ENCODE results near the gene DDX49. TPM values are rescaled to one million over a fixed set of nuclear protein-coding genes. Genes with fewer than 3 reads are reported as not detected.

The DDX49 gene, protein sequence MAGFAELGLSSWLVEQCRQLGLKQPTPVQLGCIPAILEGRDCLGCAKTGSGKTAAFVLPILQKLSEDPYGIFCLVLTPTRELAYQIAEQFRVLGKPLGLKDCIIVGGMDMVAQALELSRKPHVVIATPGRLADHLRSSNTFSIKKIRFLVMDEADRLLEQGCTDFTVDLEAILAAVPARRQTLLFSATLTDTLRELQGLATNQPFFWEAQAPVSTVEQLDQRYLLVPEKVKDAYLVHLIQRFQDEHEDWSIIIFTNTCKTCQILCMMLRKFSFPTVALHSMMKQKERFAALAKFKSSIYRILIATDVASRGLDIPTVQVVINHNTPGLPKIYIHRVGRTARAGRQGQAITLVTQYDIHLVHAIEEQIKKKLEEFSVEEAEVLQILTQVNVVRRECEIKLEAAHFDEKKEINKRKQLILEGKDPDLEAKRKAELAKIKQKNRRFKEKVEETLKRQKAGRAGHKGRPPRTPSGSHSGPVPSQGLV
- polyA plus RNA-seq (ENCODE audit: insufficient read length in 12 of 12): 10 to 100 TPM in 11 of 12 donors, not detected in 1; 29.4 to 45.6 (median 34.8) TPM
- long read RNA-seq, donor 1, transcript DDX49-201 (13 exons, 1,830 nt): major isoform, 7 of 15 reads
- long read RNA-seq, donor 1, partial matches to known transcripts: 6 of 15 reads
- long read RNA-seq, donor 1, other reads (novel, unspliced or antisense): 0 of 15 reads
- long read RNA-seq, donor 2, transcript DDX49-201 (13 exons, 1,830 nt): major isoform, 7 of 10 reads
- long read RNA-seq, donor 2, partial matches to known transcripts: 0 of 10 reads
- long read RNA-seq, donor 2, other reads (novel, unspliced or antisense): 0 of 10 reads
- long read RNA-seq, donor 3, partial matches to known transcripts: 0 of 2 reads
- long read RNA-seq, donor 3, other reads (novel, unspliced or antisense): 0 of 2 reads
- long read RNA-seq, donor 4, partial matches to known transcripts: 0 of 2 reads
- long read RNA-seq, donor 4, other reads (novel, unspliced or antisense): 0 of 2 reads
- long read RNA-seq, donor 5, transcript DDX49-201 (13 exons, 1,830 nt): major isoform, 8 of 11 reads
- long read RNA-seq, donor 5, partial matches to known transcripts: 0 of 11 reads
- long read RNA-seq, donor 5, other reads (novel, unspliced or antisense): 0 of 11 reads
- long read RNA-seq, donor 6, transcript DDX49-201 (13 exons, 1,830 nt): major isoform, 9 of 16 reads
- long read RNA-seq, donor 6, partial matches to known transcripts: 6 of 16 reads
- long read RNA-seq, donor 6, other reads (novel, unspliced or antisense): 0 of 16 reads
- long read RNA-seq, donor 7, partial matches to known transcripts: 0 of 4 reads
- long read RNA-seq, donor 7, other reads (novel, unspliced or antisense): 0 of 4 reads
- long read RNA-seq, donor 8, partial matches to known transcripts: 0 of 5 reads
- long read RNA-seq, donor 8, other reads (novel, unspliced or antisense): 0 of 5 reads
- long read RNA-seq, donor 9, transcript DDX49-201 (13 exons, 1,830 nt): major isoform, 6 of 7 reads
- long read RNA-seq, donor 9, partial matches to known transcripts: 0 of 7 reads
- long read RNA-seq, donor 9, other reads (novel, unspliced or antisense): 0 of 7 reads
- long read RNA-seq, donor 10, transcript DDX49-201 (13 exons, 1,830 nt): major isoform, 8 of 9 reads
- long read RNA-seq, donor 10, partial matches to known transcripts: 0 of 9 reads
- long read RNA-seq, donor 10, other reads (novel, unspliced or antisense): 0 of 9 reads
- long read RNA-seq, donor 11, transcript DDX49-201 (13 exons, 1,830 nt): major isoform, 6 of 8 reads
- long read RNA-seq, donor 11, partial matches to known transcripts: 0 of 8 reads
- long read RNA-seq, donor 11, other reads (novel, unspliced or antisense): 0 of 8 reads

GRCh38 chr19:18919086-18919899, at the start of gene DDX49, which contains the start of gene COPE:
DDX49 (plus strand) TSS chr19:18919715; CDS start chr19:18919742, 27 bp downstream.
COPE (minus strand) TSS chr19:18919387; CDS start chr19:18919348, 39 bp downstream.
- DNase-seq: peak; percentile 100

- DNase-seq: no peak
Observed at GRCh38 chr19:18869781-18870530, 49.6 kb upstream of the DDX49 start.

DNA sequence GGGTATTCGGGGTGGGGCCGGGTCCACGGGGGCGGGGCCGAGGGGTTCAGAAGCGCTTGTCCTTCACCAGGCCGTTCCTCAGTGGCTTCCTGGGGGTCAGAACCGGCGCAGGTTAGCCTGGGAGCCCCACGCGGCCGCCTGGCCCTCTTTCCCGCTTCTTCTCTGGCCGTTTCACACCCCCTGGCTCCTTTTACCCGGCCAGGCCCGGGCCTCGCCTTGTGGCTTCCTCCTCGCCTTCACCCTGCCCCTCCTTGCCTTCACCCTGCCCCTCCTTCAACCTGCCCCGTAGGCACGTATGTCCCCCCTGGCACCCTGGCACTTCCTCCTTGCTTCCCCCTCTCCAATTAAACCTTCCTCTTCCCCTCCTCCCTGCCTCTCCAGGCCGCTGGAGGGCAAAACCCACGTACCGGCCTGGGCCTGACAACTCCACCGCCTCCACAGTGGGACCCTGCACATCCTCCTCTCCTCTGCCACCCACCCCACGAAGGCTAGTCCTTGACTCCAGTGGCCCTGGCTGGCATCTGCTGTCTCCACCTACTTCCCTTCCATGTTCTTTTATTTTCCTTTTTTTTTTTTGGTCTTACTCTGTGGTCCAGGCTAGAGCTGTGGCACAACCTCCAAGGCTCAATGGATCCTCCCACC, 48.9 kb upstream of the DDX49 start:
- DNase-seq: no peak

DNA sequence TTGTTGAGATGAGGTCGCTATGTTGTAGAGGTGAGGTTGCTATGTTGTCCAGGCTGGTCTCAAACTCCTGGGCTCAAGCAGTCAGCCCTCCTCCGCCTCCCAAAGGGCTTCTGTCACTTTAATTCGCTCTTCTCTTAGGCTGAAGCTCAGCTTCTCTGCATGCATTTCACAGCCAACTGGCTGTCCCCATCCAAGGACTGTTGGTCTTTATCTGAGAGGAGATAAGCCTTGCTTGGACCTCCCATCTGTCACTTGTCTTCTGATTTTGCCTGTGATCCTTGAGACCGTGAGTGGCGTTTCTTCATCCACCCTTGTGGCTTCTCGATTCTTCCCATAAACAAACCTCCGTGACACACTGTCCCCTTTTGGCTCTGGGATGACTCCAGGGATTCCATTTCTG, 48.0 kb upstream of the DDX49 start:
- DNase-seq: no peak

DNA sequence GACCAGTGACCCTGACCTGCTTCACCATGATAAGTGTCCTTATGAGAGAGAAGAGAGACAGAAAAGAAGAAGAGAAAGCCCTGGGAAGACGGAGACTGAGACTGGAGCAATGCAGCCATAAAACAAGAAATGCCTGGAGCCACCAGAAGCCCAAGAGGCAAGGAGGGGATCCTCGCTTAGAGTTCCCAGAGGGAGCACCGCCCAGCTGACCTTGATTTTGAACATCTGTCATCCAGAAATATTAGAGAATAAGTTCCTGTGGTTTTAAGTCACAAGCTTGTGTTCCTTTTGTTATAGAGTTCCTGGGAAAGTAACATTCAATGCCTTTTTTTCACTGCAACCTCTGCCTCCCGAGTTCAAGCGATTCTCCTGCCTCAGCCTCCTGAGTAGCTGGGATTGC, 43.8 kb upstream of the DDX49 start:
- DNase-seq: no peak

- DNase-seq: no peak
Observed at GRCh38 chr19:18876865-18877264, 42.6 kb upstream of the DDX49 start.

- no peak for DNase-seq
Observed at GRCh38 chr19:18878058-18878797, 41.3 kb upstream of the DDX49 start.

- no peak for DNase-seq
Observed at GRCh38 chr19:18878858-18879578, 40.5 kb upstream of the DDX49 start.

- DNase-seq: no peak
Observed at GRCh38 chr19:18879579-18880373, 39.7 kb upstream of the DDX49 start.

- no peak for DNase-seq
Observed at GRCh38 chr19:18881491-18881890, 38.0 kb upstream of the DDX49 start.

GRCh38 chr19:18883526-18884304, 35.8 kb upstream of the DDX49 start:
- DNase-seq: no peak

DNA sequence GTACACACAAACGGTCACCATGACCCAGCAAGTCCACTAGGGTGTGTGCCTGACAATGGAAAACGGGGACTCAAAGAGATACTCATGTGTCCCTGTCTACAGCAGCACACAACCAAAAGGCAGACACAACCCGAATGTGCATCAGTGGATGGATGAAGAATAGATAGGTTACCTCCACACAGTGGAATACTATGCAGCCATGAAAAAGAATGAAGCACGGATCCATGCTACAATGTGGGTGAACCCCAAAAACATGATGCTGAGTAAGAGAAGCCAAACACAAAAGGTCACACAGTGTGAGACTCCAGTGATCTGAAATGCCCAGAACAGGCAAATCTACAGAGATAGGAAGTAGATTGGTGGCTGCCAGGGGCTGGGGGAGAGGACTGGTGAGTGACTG, 32.5 kb upstream of the DDX49 start:
- DNase-seq: no peak

GRCh38 chr19:18889949-18890745, 29.4 kb upstream of the DDX49 start:
- DNase-seq: no peak

DNA sequence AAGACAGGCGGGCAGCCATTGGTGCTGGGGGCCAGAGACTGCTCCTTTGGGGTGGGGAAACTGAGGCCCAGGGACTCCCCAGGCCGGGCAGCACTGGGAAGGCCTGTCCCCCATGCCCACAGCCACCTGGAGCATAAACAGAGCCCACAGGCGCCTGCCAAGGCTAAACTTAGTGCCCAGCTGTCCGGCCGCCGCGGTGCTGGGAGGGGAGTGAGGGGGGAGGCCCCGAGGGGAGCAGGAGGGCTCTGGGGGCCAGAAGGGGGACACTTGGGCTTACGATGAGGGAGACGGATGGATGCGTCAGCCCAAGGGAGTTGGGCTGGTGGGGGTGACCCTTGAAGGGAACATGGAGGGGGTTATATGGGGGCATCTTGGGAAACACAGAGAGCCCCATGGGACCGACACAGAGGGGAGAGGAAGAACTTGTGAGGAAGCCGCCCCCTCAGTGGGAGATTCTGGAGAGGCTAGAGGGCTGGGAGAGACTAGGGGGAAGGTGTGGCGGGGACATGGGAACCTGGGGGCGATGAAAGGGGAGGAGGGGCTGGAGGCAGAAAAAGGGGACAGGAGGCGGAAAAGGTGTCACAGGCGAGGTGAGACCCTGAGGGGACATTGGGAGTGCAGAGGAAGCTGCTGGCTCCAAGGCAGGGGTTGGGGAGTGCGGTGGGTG, 25.8 kb upstream of the DDX49 start:
- DNase-seq: no peak
